ENCODE results near the gene CES3. TPM values are rescaled to one million over a fixed set of nuclear protein-coding genes. Genes with fewer than 3 reads are reported as not detected.
"Not testable (repeated sequence)": the region's sequence is repeated elsewhere in the genome, so short reads cannot be mapped to it uniquely, and the experiment has no call there.

The CES3 gene
- total RNA-seq, 2 donors from 2014 or later: 1.6 TPM; not detected in 1

GRCh38 chr16:66955363-66956153 is 5.5 kb upstream of the CES3 start:
- Mint-ChIP-seq H3K27me3 (peaks cover 31 to 34% of the 10 kb centered on the region in 2 donors), H3K36me3 (peaks cover 10% of the 10 kb centered on the region), H3K4me1 (ENCODE audit: low read depth in 2 of 2) (peaks cover 3 to 13% of the 10 kb centered on the region in 2 donors)
- H3K27ac Mint-ChIP-seq; DNase-seq (ENCODE audit: low spot score); ATAC-seq; H3K9me3 Mint-ChIP-seq; H3K4me3 Mint-ChIP-seq: not testable (repeated sequence)

- Mint-ChIP-seq H3K27me3 (peaks cover 30 to 33% of the 10 kb centered on the region in 2 donors), H3K36me3 (peaks cover 10% of the 10 kb centered on the region), H3K4me1 (ENCODE audit: low read depth in 2 of 2) (peaks cover 7 to 16% of the 10 kb centered on the region in 2 donors)
- not testable (repeated sequence) for H3K27ac Mint-ChIP-seq; DNase-seq (ENCODE audit: low spot score); H3K9me3 Mint-ChIP-seq; H3K4me3 Mint-ChIP-seq; ATAC-seq
Measured at GRCh38 chr16:66956154-66956457, 5.0 kb upstream of the CES3 start.

GRCh38 chr16:66958857-66959703 is 2.0 kb upstream of the CES3 start:
- no peaks in the 10 kb centered on the region for H3K9me3 Mint-ChIP-seq
- ATAC-seq (peak in 1 of 2 donors; percentile 46), DNase-seq (ENCODE audit: low spot score) (no peak)
- peaks cover 16 to 19% of the 10 kb centered on the region in 2 donors for H3K27me3 Mint-ChIP-seq
- H3K27ac Mint-ChIP-seq: peak overlapping the region in 1 of 2 donors; percentile 74
- H3K36me3 Mint-ChIP-seq: peaks cover under 1% of the 10 kb centered on the region
- no peak overlapping the region for H3K4me3 Mint-ChIP-seq
- H3K4me1 Mint-ChIP-seq (ENCODE audit: low read depth in 2 of 2): peaks cover 8 to 19% of the 10 kb centered on the region in 2 donors

- H3K27me3 Mint-ChIP-seq: peaks cover 16 to 17% of the 10 kb centered on the region in 2 donors
- DNase-seq (ENCODE audit: low spot score): no peak
- H3K4me1 Mint-ChIP-seq (ENCODE audit: low read depth in 2 of 2): peaks cover 8 to 17% of the 10 kb centered on the region in 2 donors
- ATAC-seq: no peak
- H3K4me3 Mint-ChIP-seq: no peak overlapping the region
- H3K9me3 Mint-ChIP-seq: no peaks in the 10 kb centered on the region
- H3K36me3 Mint-ChIP-seq: no peaks in the 10 kb centered on the region
- H3K27ac Mint-ChIP-seq: peak overlapping the region in 1 of 2 donors; percentile 74
Measured at GRCh38 chr16:66959704-66960161, 1.3 kb upstream of the CES3 start.

GRCh38 chr16:66960270-66960669 is 796 bp upstream of the CES3 start:
- H3K27ac Mint-ChIP-seq: no peak overlapping the region
- peaks cover 8 to 17% of the 10 kb centered on the region in 2 donors for H3K4me1 Mint-ChIP-seq (ENCODE audit: low read depth in 2 of 2)
- H3K36me3 Mint-ChIP-seq: no peaks in the 10 kb centered on the region
- H3K27me3 Mint-ChIP-seq: peaks cover 17 to 18% of the 10 kb centered on the region in 2 donors
- ATAC-seq (no peak), DNase-seq (ENCODE audit: low spot score) (no peak)
- no peak overlapping the region for H3K4me3 Mint-ChIP-seq
- H3K9me3 Mint-ChIP-seq: no peaks in the 10 kb centered on the region

GRCh38 chr16:66961914-66962313 is 848 bp downstream of the CES3 start:
- H3K9me3 Mint-ChIP-seq: no peaks in the 10 kb centered on the region
- ATAC-seq: no peak
- no peak overlapping the region for H3K4me3 Mint-ChIP-seq
- peaks cover 8 to 17% of the 10 kb centered on the region in 2 donors for H3K4me1 Mint-ChIP-seq (ENCODE audit: low read depth in 2 of 2)
- DNase-seq (ENCODE audit: low spot score): no peak
- H3K36me3 Mint-ChIP-seq: no peaks in the 10 kb centered on the region
- peaks cover 15 to 17% of the 10 kb centered on the region in 2 donors for H3K27me3 Mint-ChIP-seq
- peak overlapping the region in 1 of 2 donors; percentile 34 for H3K27ac Mint-ChIP-seq

- H3K27me3 Mint-ChIP-seq: peaks cover 6 to 9% of the 10 kb centered on the region in 2 donors
- H3K4me3 Mint-ChIP-seq: no peak overlapping the region
- ATAC-seq (no peak), DNase-seq (ENCODE audit: low spot score) (no peak)
- H3K27ac Mint-ChIP-seq: no peak overlapping the region
- peaks cover 8 to 13% of the 10 kb centered on the region in 2 donors for H3K4me1 Mint-ChIP-seq (ENCODE audit: low read depth in 2 of 2)
- H3K9me3 Mint-ChIP-seq: no peaks in the 10 kb centered on the region
- no peaks in the 10 kb centered on the region for H3K36me3 Mint-ChIP-seq
Measured at GRCh38 chr16:66964049-66964448, 3.0 kb downstream of the CES3 start.

GRCh38 chr16:66968847-66969246 is 7.8 kb downstream of the CES3 start:
- H3K27me3 Mint-ChIP-seq: peaks cover 0 to 3% of the 10 kb centered on the region in 2 donors

GRCh38 chr16:66970775-66971720 is 10.0 kb downstream of the CES3 start:
- no peak for ATAC-seq
- no peak overlapping the region for H3K27ac Mint-ChIP-seq
- DNase-seq (ENCODE audit: low spot score): peak; percentile 29
- no peaks in the 10 kb centered on the region for H3K9me3 Mint-ChIP-seq
- no peak overlapping the region for H3K4me3 Mint-ChIP-seq
- peaks cover 0 to 14% of the 10 kb centered on the region in 2 donors for H3K4me1 Mint-ChIP-seq (ENCODE audit: low read depth in 2 of 2)
- no peaks in the 10 kb centered on the region for H3K27me3 Mint-ChIP-seq
- H3K36me3 Mint-ChIP-seq: no peaks in the 10 kb centered on the region

More at GRCh38 chr16:66968847-66969246, 7.8 kb downstream of the CES3 start:
- no peak for DNase-seq (ENCODE audit: low spot score)
- no peak overlapping the region for H3K27ac Mint-ChIP-seq
- no peaks in the 10 kb centered on the region for H3K4me1 Mint-ChIP-seq (ENCODE audit: low read depth in 2 of 2)
- no peaks in the 10 kb centered on the region for H3K9me3 Mint-ChIP-seq
- no peak for ATAC-seq
- H3K36me3 Mint-ChIP-seq: no peaks in the 10 kb centered on the region
- no peak overlapping the region for H3K4me3 Mint-ChIP-seq

- ATAC-seq (no peak), DNase-seq (ENCODE audit: low spot score) (no peak)
- H3K27me3 Mint-ChIP-seq: peaks cover 0 to 2% of the 10 kb centered on the region in 2 donors
- H3K4me1 Mint-ChIP-seq (ENCODE audit: low read depth in 2 of 2): peaks cover 3 to 14% of the 10 kb centered on the region in 2 donors
- no peaks in the 10 kb centered on the region for H3K36me3 Mint-ChIP-seq
- no peak overlapping the region for H3K27ac Mint-ChIP-seq
- H3K9me3 Mint-ChIP-seq: no peaks in the 10 kb centered on the region
- H3K4me3 Mint-ChIP-seq: no peak overlapping the region
Measured at GRCh38 chr16:66972983-66973382, 11.9 kb downstream of the CES3 start.

- H3K4me1 Mint-ChIP-seq (ENCODE audit: low read depth in 2 of 2): peaks cover 3 to 14% of the 10 kb centered on the region in 2 donors
- no peak for ATAC-seq
- no peaks in the 10 kb centered on the region for H3K9me3 Mint-ChIP-seq
- H3K4me3 Mint-ChIP-seq: no peak overlapping the region
- H3K36me3 Mint-ChIP-seq: no peaks in the 10 kb centered on the region
- DNase-seq (ENCODE audit: low spot score): no peak
- peaks cover 0 to 2% of the 10 kb centered on the region in 2 donors for H3K27me3 Mint-ChIP-seq
- no peak overlapping the region for H3K27ac Mint-ChIP-seq
Measured at GRCh38 chr16:66973716-66974115, 12.7 kb downstream of the CES3 start.

GRCh38 chr16:66974156-66974931 is 13.3 kb downstream of the CES3 start:
- Mint-ChIP-seq H3K4me3 (peak overlapping the region; percentile 77), H3K27ac (peak overlapping the region in 1 of 2 donors; percentile 18), H3K4me1 (ENCODE audit: low read depth in 2 of 2) (peaks cover 3 to 14% of the 10 kb centered on the region in 2 donors)
- DNase-seq (ENCODE audit: low spot score); ATAC-seq; H3K36me3 Mint-ChIP-seq; H3K9me3 Mint-ChIP-seq; H3K27me3 Mint-ChIP-seq: not testable (repeated sequence)
